Esophagus mucosa (tissue), 1 donor: Measurements from ENCODE around the gene DUOX1. TPM values are rescaled to one million over a fixed set of nuclear protein-coding genes. Genes with fewer than 3 reads are reported as not detected.
A peak's percentile ranks its signal among the peaks of the same experiment; 100 is the strongest.

Source experiments
- ATAC-seq: fragments of 200-7000 bp; cut with Tn5 transposase; one replicate; pipeline ENCODE4 v1.9.1; 2020
- total RNA-seq: library from RNA; stranded (reverse); gene quantifications from one replicate; pipeline ENCODE4 v1.2.4, GENCODE V29; 2023
- donor health status: DM: yes; HTN: yes; CAD: no.

The DUOX1 gene
- total RNA-seq, 1 donor from 2014 or later = 114 TPM

- no peak for ATAC-seq
These were observed 14.2 kb downstream of the DUOX1 start for GRCh38 chr15:45143946-45144345.

- ATAC-seq = no peak
These were observed 15.0 kb downstream of the DUOX1 start for GRCh38 chr15:45144775-45145174.

- peak; percentile 81 for ATAC-seq
These were observed 16.6 kb downstream of the DUOX1 start for GRCh38 chr15:45146405-45146804.

- ATAC-seq = no peak
These were observed 17.8 kb downstream of the DUOX1 start for GRCh38 chr15:45147606-45148005.

GRCh38 chr15:45148076-45149059 is 18.6 kb downstream of the DUOX1 start:
- peak; percentile 47 for ATAC-seq

- no peak for ATAC-seq
These were observed 19.3 kb downstream of the DUOX1 start for GRCh38 chr15:45149060-45149459.

GRCh38 chr15:45150481-45150880 is 20.7 kb downstream of the DUOX1 start:
- ATAC-seq = no peak

- ATAC-seq = no peak
These were observed 21.2 kb downstream of the DUOX1 start for GRCh38 chr15:45150997-45151396.

- no peak for ATAC-seq
These were observed 22.4 kb downstream of the DUOX1 start for GRCh38 chr15:45151998-45152828.

- no peak for ATAC-seq
These were observed 25.9 kb downstream of the DUOX1 start for GRCh38 chr15:45155739-45156138.

GRCh38 chr15:45156744-45157455 is 27.1 kb downstream of the DUOX1 start:
- peak; percentile 51 for ATAC-seq

GRCh38 chr15:45157974-45158373 is 28.2 kb downstream of the DUOX1 start:
- ATAC-seq = peak; percentile 75

- ATAC-seq = no peak
These were observed 31.9 kb downstream of the DUOX1 start for GRCh38 chr15:45161666-45162065.

GRCh38 chr15:45162771-45163507 is 33.1 kb downstream of the DUOX1 start:
- ATAC-seq = peak; percentile 84

- no peak for ATAC-seq
These were observed 33.7 kb downstream of the DUOX1 start for GRCh38 chr15:45163508-45163856.

GRCh38 chr15:45164914-45165313 is 35.1 kb downstream of the DUOX1 start:
- no peak for ATAC-seq

- no peak for ATAC-seq
These were observed 35.7 kb downstream of the DUOX1 start for GRCh38 chr15:45165536-45165935.

GRCh38 chr15:45166834-45167630 is 37.2 kb downstream of the DUOX1 start:
- ATAC-seq = peak; percentile 62

GRCh38 chr15:45167631-45168205 is 37.9 kb downstream of the DUOX1 start:
- no peak for ATAC-seq

- peak; percentile 2 for ATAC-seq
These were observed 38.5 kb downstream of the DUOX1 start for GRCh38 chr15:45168286-45168685.
